Skin of body (tissue), 2 donors: ENCODE data around the gene MAP3K20. TPM values are rescaled to one million over a fixed set of nuclear protein-coding genes. Genes with fewer than 3 reads are reported as not detected.
"Not testable (repeated sequence)": the region's sequence is repeated elsewhere in the genome, so short reads cannot be mapped to it uniquely, and the experiment has no call there.

ENCODE experiments used
- DNase-seq: peaks from one replicate; lab custom pipeline; 2025; lab: John Stamatoyannopoulos, UW
- total RNA-seq: library from RNA; depleted of rRNA; stranded (reverse); fragments of >200 nt; gene quantifications from one replicate; pipeline ENCODE4 v1.2.3, GENCODE V29; 2014

The MAP3K20 gene
- total RNA-seq, 1 donor from 2014 or later: 60.2 TPM

GRCh38 chr2:173230181-173230580, 154.5 kb downstream of the MAP3K20 start:
- no peak for DNase-seq

GRCh38 chr2:173231042-173231441, 155.4 kb downstream of the MAP3K20 start:
- no peak for DNase-seq

GRCh38 chr2:173231465-173231864, 155.8 kb downstream of the MAP3K20 start:
- DNase-seq: no peak

- no peak for DNase-seq
Observed at GRCh38 chr2:173232956-173233744, 157.5 kb downstream of the MAP3K20 start.

GRCh38 chr2:173235947-173236803, 160.5 kb downstream of the MAP3K20 start:
- DNase-seq: no peak

- DNase-seq: no peak
Observed at GRCh38 chr2:173238385-173238784, 162.7 kb downstream of the MAP3K20 start.

- DNase-seq: no peak
Observed at GRCh38 chr2:173238831-173239230, 163.2 kb downstream of the MAP3K20 start.

- no peak for DNase-seq
Observed at GRCh38 chr2:173239644-173240043, 164.0 kb downstream of the MAP3K20 start.

GRCh38 chr2:173240083-173240482, 164.4 kb downstream of the MAP3K20 start:
- DNase-seq: no peak

- no peak for DNase-seq
Observed at GRCh38 chr2:173241643-173242042, 166.0 kb downstream of the MAP3K20 start.

- DNase-seq: no peak
Observed at GRCh38 chr2:173247156-173247555, 171.5 kb downstream of the MAP3K20 start.

GRCh38 chr2:173248381-173248780, 172.7 kb downstream of the MAP3K20 start:
- no peak for DNase-seq

- DNase-seq: no peak
Observed at GRCh38 chr2:173249661-173250641, 174.3 kb downstream of the MAP3K20 start.

GRCh38 chr2:173251225-173251624, 175.6 kb downstream of the MAP3K20 start:
- no peak for DNase-seq

- DNase-seq: no peak
Observed at GRCh38 chr2:173252581-173252980, 176.9 kb downstream of the MAP3K20 start.

GRCh38 chr2:173254659-173255058, 179.0 kb downstream of the MAP3K20 start:
- DNase-seq: no peak

GRCh38 chr2:173258701-173259100, 183.1 kb downstream of the MAP3K20 start:
- DNase-seq: no peak

- not testable (repeated sequence) for DNase-seq
Observed at GRCh38 chr2:173262356-173262755, 186.7 kb downstream of the MAP3K20 start.

- no peak for DNase-seq
Observed at GRCh38 chr2:173264151-173264550, 188.5 kb downstream of the MAP3K20 start.

- DNase-seq: no peak
Observed at GRCh38 chr2:173264603-173265366, 189.1 kb downstream of the MAP3K20 start.
